Vagina (tissue), 2 donors: ENCODE measurements around the gene DHPS.

Source experiments
- CTCF ChIP-seq, 3 experiments: fragments of 450-650 bp in 2 of 3; fragments of 200-600 bp in 1 of 3; sonication (generic) in 1 of 3; IDR thresholded peaks; one replicate each; pipeline ENCODE4 v1.5.1; 2017 to 2019; ENCODE audit warnings: antibody characterized with exemption in 3 of 3, mild to moderate bottlenecking in 2 of 3, moderate library complexity in 2 of 3
- POLR2A ChIP-seq, 2 donors: fragments of 450-650 bp; IDR thresholded peaks; one replicate each; pipeline ENCODE4 v1.6.1; 2017; ENCODE audit warnings: antibody characterized with exemption in 2 of 2, mild to moderate bottlenecking in 2 of 2, moderate library complexity in 2 of 2

- TF ChIP-seq CTCF (IDR thresholded peaks at IDR 0.05) (no peak), POLR2A (IDR thresholded peaks at IDR 0.05) (no peak)
Measured at GRCh38 chr19:12720296-12720695, 38.6 kb upstream of the DHPS start.
